IMR-90 (cell line): Measurements from ENCODE around the gene PRR23B. TPM values are rescaled to one million over a fixed set of nuclear protein-coding genes. Genes with fewer than 3 reads are reported as not detected.

Experiments
- ATAC-seq: fragments of 200-7000 bp; cut with Tn5 transposase; 2 replicates; pipeline ENCODE4 v1.9.1; 2020; ENCODE audit warnings: low read depth, mild to moderate bottlenecking, moderate library complexity
- BruUV-seq: library from RNA; stranded (reverse); fragments of 400-500 nt; replicated peaks from 2 replicates; lab custom pipeline; 2021; lab: Mats Ljungman, UMichigan
- CTCF ChIA-PET: fragments of 300-600 bp; formaldehyde crosslinking; extraction: SDS; loops from one replicate; lab custom pipeline; 2021; ENCODE audit warnings: antibody characterized with exemption; lab: Yijun Ruan, JAX
- POLR2A ChIA-PET: fragments of 300-600 bp; sonication (Branson Sonifier 250); formaldehyde crosslinking; loops from one replicate; lab custom pipeline; 2022; ENCODE audit warnings: antibody characterized with exemption; ENCODE audit not compliant: unreplicated experiment; lab: Charles Lee
- DNase-seq: peaks from one replicate; pipeline ENCODE4 v3.0.0; 2013
- H2AFZ ChIP-seq: replicated peaks from 2 replicates; pipeline ENCODE3; 2013; ENCODE audit warnings: low read length, mild to moderate bottlenecking; ENCODE audit not compliant: poor library complexity
- H2AK5ac ChIP-seq: 2 replicates; pipeline ENCODE4 v1.6.1; 2013; ENCODE audit warnings: low read depth, low read length, inconsistent platforms
- H2AK9ac ChIP-seq: replicated peaks from 2 replicates; pipeline ENCODE3; 2013; ENCODE audit warnings: mild to moderate bottlenecking, low read depth, low read length, moderate library complexity; ENCODE audit not compliant: poor library complexity
- H2BK120ac ChIP-seq: 2 replicates; pipeline ENCODE4 v1.6.1; 2013; ENCODE audit warnings: low read depth, low read length, inconsistent platforms
- H2BK15ac ChIP-seq: 3 replicates; pipeline ENCODE4 v1.6.1; 2013; ENCODE audit warnings: low read depth, low read length, inconsistent platforms
- H2BK20ac ChIP-seq: 2 replicates; pipeline ENCODE4 v1.6.1; 2013; ENCODE audit warnings: low read depth, mild to moderate bottlenecking, inconsistent platforms, low read length, moderate library complexity
- H2BK5ac ChIP-seq: 2 replicates; pipeline ENCODE4 v1.6.1; 2013; ENCODE audit warnings: mild to moderate bottlenecking, low read depth, low read length, inconsistent platforms; ENCODE audit not compliant: poor library complexity, severe bottlenecking
- H3K14ac ChIP-seq: replicated peaks from 2 replicates; pipeline ENCODE4 v1.6.1; 2013; ENCODE audit warnings: low read depth, low read length, inconsistent platforms
- H3K18ac ChIP-seq: 2 replicates; pipeline ENCODE4 v1.6.1; 2013; ENCODE audit warnings: low read depth, low read length, control low read depth
- H3K23ac ChIP-seq: 2 replicates; pipeline ENCODE4 v1.6.1; 2013; ENCODE audit warnings: low read depth, low read length, inconsistent platforms
- H3K27ac ChIP-seq: 2 replicates; pipeline ENCODE4 v1.5.1; 2013; ENCODE audit warnings: mild to moderate bottlenecking, control low read depth, low read length; ENCODE audit not compliant: insufficient read depth
- H3K27me3 ChIP-seq: 2 replicates; pipeline ENCODE4 v1.6.1; 2013; ENCODE audit warnings: low read length; ENCODE audit not compliant: control insufficient read depth, insufficient read depth
- H3K36me3 ChIP-seq: 2 replicates; pipeline ENCODE4 v1.6.1; 2013; ENCODE audit warnings: low read length, mixed read lengths; ENCODE audit not compliant: control insufficient read depth, insufficient read depth
- H3K4ac ChIP-seq: 2 replicates; pipeline ENCODE4 v1.6.1; 2013; ENCODE audit warnings: low read depth, low read length, inconsistent platforms
- H3K4me1 ChIP-seq: 2 replicates; pipeline ENCODE4 v1.6.1; 2013; ENCODE audit warnings: low read length, mixed read lengths; ENCODE audit not compliant: control insufficient read depth, insufficient read depth
- H3K4me2 ChIP-seq: 2 replicates; pipeline ENCODE4 v1.6.1; 2013; ENCODE audit warnings: low read depth, mild to moderate bottlenecking, control low read depth, low read length, moderate library complexity
- H3K4me3 ChIP-seq: 2 replicates; pipeline ENCODE4 v1.5.1; 2013; ENCODE audit warnings: low read depth, mild to moderate bottlenecking, control low read depth, low read length, moderate library complexity; ENCODE audit not compliant: insufficient read depth
- H3K56ac ChIP-seq: 2 replicates; pipeline ENCODE4 v1.6.1; 2013; ENCODE audit warnings: low read length, inconsistent platforms; ENCODE audit not compliant: insufficient read depth; ENCODE audit errors: extremely low read depth
- H3K79me1 ChIP-seq, 2 experiments: 2 replicates each; pipeline ENCODE4 v1.6.1; 2013; ENCODE audit warnings: low read length in 2 of 2, inconsistent platforms in 1 of 2, low read depth in 1 of 2
- H3K9ac ChIP-seq: 2 replicates; pipeline ENCODE4 v1.6.1; 2013; ENCODE audit warnings: low read depth, low read length, control low read depth
- H3K9me1 ChIP-seq: 2 replicates; pipeline ENCODE4 v1.6.1; 2013; ENCODE audit warnings: low read length, inconsistent platforms; ENCODE audit not compliant: insufficient read depth
- H3K9me3 ChIP-seq: 2 replicates; pipeline ENCODE4 v1.6.1; 2013; ENCODE audit warnings: low read length; ENCODE audit not compliant: control insufficient read depth, insufficient read depth
- H4K20me1 ChIP-seq: 2 replicates; pipeline ENCODE4 v1.6.1; 2013; ENCODE audit warnings: low read length, inconsistent platforms; ENCODE audit not compliant: insufficient read depth
- H4K5ac ChIP-seq: 2 replicates; pipeline ENCODE4 v1.6.1; 2013; ENCODE audit warnings: mild to moderate bottlenecking, low read depth, low read length, control low read depth
- H4K8ac ChIP-seq, 2 experiments: 2 replicates each; pipeline ENCODE4 v1.6.1; 2013; ENCODE audit warnings: low read depth in 2 of 2, low read length in 2 of 2, control low read depth in 1 of 2, inconsistent platforms in 1 of 2
- H4K91ac ChIP-seq: 2 replicates; pipeline ENCODE4 v1.6.1; 2013; ENCODE audit warnings: low read depth, low read length, inconsistent platforms; ENCODE audit not compliant: insufficient read depth
- BHLHE40 ChIP-seq: fragments of 150-350 bp; IDR thresholded peaks from 2 replicates; pipeline ENCODE4 v1.6.1; 2016; ENCODE audit warnings: mild to moderate bottlenecking, low read depth, low read length
- CEBPB ChIP-seq: IDR thresholded peaks from 2 replicates; pipeline ENCODE4 v1.6.1; 2012; ENCODE audit warnings: low read depth, low read length, improper control_type of control experiment
- CHD1 ChIP-seq: IDR thresholded peaks from 2 replicates; pipeline ENCODE4 v1.6.1; 2012; ENCODE audit warnings: low read depth, low read length, improper control_type of control experiment
- MAZ ChIP-seq: IDR thresholded peaks from 2 replicates; pipeline ENCODE4 v1.6.1; 2012; ENCODE audit warnings: low read depth, mild to moderate bottlenecking, low read length, improper control_type of control experiment, moderate library complexity, borderline replicate concordance
- POLR2A ChIP-seq: IDR thresholded peaks from 2 replicates; pipeline ENCODE4 v1.6.1; 2012; ENCODE audit warnings: mild to moderate bottlenecking, low read depth, low read length
- RAD21 ChIP-seq: IDR thresholded peaks from 2 replicates; pipeline ENCODE4 v1.6.1; 2012; ENCODE audit warnings: low read length, improper control_type of control experiment
- SMC3 ChIP-seq: fragments of 150-350 bp; IDR thresholded peaks from 2 replicates; pipeline ENCODE4 v1.6.1; 2016; ENCODE audit warnings: low read depth, mild to moderate bottlenecking, antibody characterized with exemption, low read length, moderate library complexity
- USF2 ChIP-seq: fragments of 150-350 bp; IDR thresholded peaks from 2 replicates; pipeline ENCODE4 v1.6.1; 2017; ENCODE audit warnings: mild to moderate bottlenecking, antibody characterized with exemption, low read length, low read depth
- WGBS, 2 experiments: methylation state at CpG; one replicate each; pipeline versions ENCODE4 v1.1.5 to v1.1.7; 2013; ENCODE audit warnings: missing lambda C conversion rate in 2 of 2; ENCODE audit not compliant: insufficient read length in 1 of 2; ENCODE audit errors: extremely low coverage in 2 of 2; 5-methylcytosine and 5-hydroxymethylcytosine counted together
- dilution Hi-C: fragments of 300-500 bp; cut with HindIII; formaldehyde crosslinking; loops from one replicate; pipeline ENCODE4 v1.14.3; 2018; ENCODE audit warnings: low sequenced_read_pairs; ENCODE audit not compliant: unreplicated experiment
- in situ Hi-C: fragments of 300-500 bp; cut with MboI; formaldehyde crosslinking; loops from 3 replicates; pipeline ENCODE4 v1.14.3; 2019; ENCODE audit warnings: low sequenced_read_pairs, inconsistent platforms, mixed read lengths
- intact Hi-C: fragments of 100-400 bp; cut with micrococcal nuclease; formaldehyde crosslinking; loops from 2 replicates; pipeline ENCODE4 v1.10.0; 2022
- polyA plus RNA-seq, 3 experiments: library from polyadenylated mRNA; depleted of rRNA; stranded (reverse); fragments of >200 nt; gene quantifications; 2 replicates each; pipeline ENCODE4 v1.2.3, GENCODE V29; 2012; ENCODE audit warnings: low replicate concordance in 1 of 3
- total RNA-seq: library from RNA; depleted of rRNA; stranded (reverse); fragments of >200 nt; gene quantifications from 2 replicates; pipeline ENCODE4 v1.2.3, GENCODE V29; 2012
- TF ChIP-seq, protein P1 (sequence below): fragments of 150-350 bp; IDR thresholded peaks from 2 replicates; pipeline ENCODE4 v1.6.1; 2016; ENCODE audit warnings: low read depth, mild to moderate bottlenecking, low read length, moderate library complexity, borderline replicate concordance
- TF ChIP-seq, protein P2 (sequence below): conservative IDR thresholded peaks from 2 replicates; pipeline ENCODE4 v1.5.1; 2012; ENCODE audit warnings: mild to moderate bottlenecking, low read depth, low read length, improper control_type of control experiment

Gene PRR23B
- total and polyA plus RNA-seq, 2 of the 4 experiments (the other 2 are of a cell fraction), result not detected

- peaks cover 3% of the 10 kb centered on the region for H3K27me3 ChIP-seq
- no peaks in the 10 kb centered on the region for H3K9me3 ChIP-seq
- ATAC-seq (no peak), DNase-seq (no peak)
- WGBS, 2 experiments, result no CpG with 5 or more reads among the region's 6 CpGs
- intact Hi-C loops, result no loop called here
- H2BK120ac ChIP-seq, result no peak overlapping the region
- H3K36me3 ChIP-seq, result no peaks in the 10 kb centered on the region
- dilution Hi-C loops, result no loop called here
- no peaks in the 10 kb centered on the region for H3K4me1 ChIP-seq
- no peak overlapping the region for H3K14ac ChIP-seq
- no peak overlapping the region for H2AK5ac ChIP-seq
- H3K9me1 ChIP-seq, result no peaks in the 10 kb centered on the region
- H3K18ac ChIP-seq, result no peak overlapping the region
- TF ChIP-seq, protein P1, sequence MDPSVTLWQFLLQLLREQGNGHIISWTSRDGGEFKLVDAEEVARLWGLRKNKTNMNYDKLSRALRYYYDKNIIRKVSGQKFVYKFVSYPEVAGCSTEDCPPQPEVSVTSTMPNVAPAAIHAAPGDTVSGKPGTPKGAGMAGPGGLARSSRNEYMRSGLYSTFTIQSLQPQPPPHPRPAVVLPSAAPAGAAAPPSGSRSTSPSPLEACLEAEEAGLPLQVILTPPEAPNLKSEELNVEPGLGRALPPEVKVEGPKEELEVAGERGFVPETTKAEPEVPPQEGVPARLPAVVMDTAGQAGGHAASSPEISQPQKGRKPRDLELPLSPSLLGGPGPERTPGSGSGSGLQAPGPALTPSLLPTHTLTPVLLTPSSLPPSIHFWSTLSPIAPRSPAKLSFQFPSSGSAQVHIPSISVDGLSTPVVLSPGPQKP, result no peak
- TF ChIP-seq, protein P2, sequence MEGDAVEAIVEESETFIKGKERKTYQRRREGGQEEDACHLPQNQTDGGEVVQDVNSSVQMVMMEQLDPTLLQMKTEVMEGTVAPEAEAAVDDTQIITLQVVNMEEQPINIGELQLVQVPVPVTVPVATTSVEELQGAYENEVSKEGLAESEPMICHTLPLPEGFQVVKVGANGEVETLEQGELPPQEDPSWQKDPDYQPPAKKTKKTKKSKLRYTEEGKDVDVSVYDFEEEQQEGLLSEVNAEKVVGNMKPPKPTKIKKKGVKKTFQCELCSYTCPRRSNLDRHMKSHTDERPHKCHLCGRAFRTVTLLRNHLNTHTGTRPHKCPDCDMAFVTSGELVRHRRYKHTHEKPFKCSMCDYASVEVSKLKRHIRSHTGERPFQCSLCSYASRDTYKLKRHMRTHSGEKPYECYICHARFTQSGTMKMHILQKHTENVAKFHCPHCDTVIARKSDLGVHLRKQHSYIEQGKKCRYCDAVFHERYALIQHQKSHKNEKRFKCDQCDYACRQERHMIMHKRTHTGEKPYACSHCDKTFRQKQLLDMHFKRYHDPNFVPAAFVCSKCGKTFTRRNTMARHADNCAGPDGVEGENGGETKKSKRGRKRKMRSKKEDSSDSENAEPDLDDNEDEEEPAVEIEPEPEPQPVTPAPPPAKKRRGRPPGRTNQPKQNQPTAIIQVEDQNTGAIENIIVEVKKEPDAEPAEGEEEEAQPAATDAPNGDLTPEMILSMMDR, result no peak
- TF ChIP-seq USF2 (no peak), BHLHE40 (no peak), MAZ (no peak), CEBPB (no peak), SMC3 (no peak), POLR2A (no peak), CHD1 (no peak), RAD21 (no peak)
- H2BK5ac ChIP-seq, result no peak overlapping the region
- H4K8ac ChIP-seq, result no peak overlapping the region
- H2BK20ac ChIP-seq, result no peak overlapping the region
- H3K9ac ChIP-seq, result no peak overlapping the region
- H3K27ac ChIP-seq, result no peak overlapping the region
- H4K5ac ChIP-seq, result no peak overlapping the region
- ChIA-PET POLR2A (no interaction called here), CTCF (no interaction called here)
- H3K79me1 ChIP-seq, result no peaks in the 10 kb centered on the region
- no peaks in the 10 kb centered on the region for H4K20me1 ChIP-seq
- no peak overlapping the region for H4K91ac ChIP-seq
- no peak overlapping the region for H2BK15ac ChIP-seq
- BruUV-seq, result no TSS peak
- H2AFZ ChIP-seq, result peak overlapping the region; percentile 58
- H3K4me2 ChIP-seq, result no peak overlapping the region
- no peak overlapping the region for H3K23ac ChIP-seq
- H3K4me3 ChIP-seq, result no peak overlapping the region
- no peak overlapping the region for H2AK9ac ChIP-seq
- H3K56ac ChIP-seq, result no peak overlapping the region
- no peak overlapping the region for H3K4ac ChIP-seq
- in situ Hi-C loops, result no loop called here
Observed at GRCh38 chr3:138971766-138972320, 48.9 kb downstream of the PRR23B start.
